Measurements from ENCODE around the gene TNRC18.

TNRC18 gene

GRCh38 chr7:5428478-5429252, 5.0 kb upstream of the TNRC18 start:
- no peak for DNase-seq (ENCODE audit: low spot score)

- no peak for DNase-seq (ENCODE audit: low spot score)
These were observed 2.5 kb upstream of the TNRC18 start for GRCh38 chr7:5426226-5426475.

GRCh38 chr7:5425507-5426225, 2.0 kb upstream of the TNRC18 start:
- peak; percentile 64 for DNase-seq (ENCODE audit: low spot score)

GRCh38 chr7:5424749-5425506, 1.3 kb upstream of the TNRC18 start:
- no peak for DNase-seq (ENCODE audit: low spot score)

GRCh38 chr7:5423976-5424748, 528 bp upstream of the TNRC18 start:
- DNase-seq (ENCODE audit: low spot score) = peak; percentile 94

GRCh38 chr7:5422396-5423305, 983 bp downstream of the TNRC18 start:
- DNase-seq (ENCODE audit: low spot score) = peak; percentile 47

- DNase-seq (ENCODE audit: low spot score) = no peak
These were observed 1.8 kb downstream of the TNRC18 start for GRCh38 chr7:5421714-5422395.

- DNase-seq (ENCODE audit: low spot score) = no peak
These were observed 2.5 kb downstream of the TNRC18 start for GRCh38 chr7:5420881-5421713.

- no peak for DNase-seq (ENCODE audit: low spot score)
These were observed 3.4 kb downstream of the TNRC18 start for GRCh38 chr7:5420067-5420880.

- DNase-seq (ENCODE audit: low spot score) = no peak
These were observed 4.0 kb downstream of the TNRC18 start for GRCh38 chr7:5419539-5420066.

GRCh38 chr7:5418285-5418582, 5.4 kb downstream of the TNRC18 start:
- DNase-seq (ENCODE audit: low spot score) = no peak

GRCh38 chr7:5417106-5418071, 6.2 kb downstream of the TNRC18 start:
- DNase-seq (ENCODE audit: low spot score) = no peak

- no peak for DNase-seq (ENCODE audit: low spot score)
These were observed 8.7 kb downstream of the TNRC18 start for GRCh38 chr7:5414916-5415315.

- no peak for DNase-seq (ENCODE audit: low spot score)
These were observed 10.2 kb downstream of the TNRC18 start for GRCh38 chr7:5413449-5413786.

GRCh38 chr7:5408777-5409176, 14.9 kb downstream of the TNRC18 start:
- DNase-seq (ENCODE audit: low spot score) = no peak

- no peak for DNase-seq (ENCODE audit: low spot score)
These were observed 16.4 kb downstream of the TNRC18 start for GRCh38 chr7:5406957-5407945.

- DNase-seq (ENCODE audit: low spot score) = no peak
These were observed 19.2 kb downstream of the TNRC18 start for GRCh38 chr7:5404421-5404826.

Data from COLO829 (cell line).